Keratinocyte (primary cell): ENCODE measurements around the gene EBF4. TPM values are rescaled to one million over a fixed set of nuclear protein-coding genes. Genes with fewer than 3 reads are reported as not detected.

ENCODE experiments used
- DNase-seq: peaks from one replicate; pipeline ENCODE4 v3.0.0-alpha.2; 2011; ENCODE audit warnings: low read depth, missing footprints, low spot score
- FAIRE-seq: peaks from 2 replicates; lab custom pipeline; 2011; peaks lifted over from hg19 to GRCh38; lab: Jason Lieb, UNC
- H2AFZ ChIP-seq: 2 replicates; pipeline ENCODE4 v1.6.0; 2012; ENCODE audit warnings: low read length, control low read depth, inconsistent platforms; ENCODE audit not compliant: control insufficient read depth
- H3K27ac ChIP-seq: 2 replicates; pipeline ENCODE4 v1.5.1; 2011; ENCODE audit warnings: low read length; ENCODE audit not compliant: control insufficient read depth, insufficient read depth
- H3K27me3 ChIP-seq: 3 replicates; pipeline ENCODE4 v1.6.0; 2011; ENCODE audit warnings: low read length; ENCODE audit not compliant: control insufficient read depth, insufficient read depth; ENCODE audit errors: extremely low read depth
- H3K36me3 ChIP-seq, 2 experiments: 2 replicates in 1 of 2; 3 replicates in 1 of 2; pipeline ENCODE4 v1.5.1; 2011; ENCODE audit warnings: low read length in 2 of 2, mild to moderate bottlenecking in 1 of 2; ENCODE audit not compliant: control insufficient read depth in 2 of 2, insufficient read depth in 2 of 2; ENCODE audit errors: extremely low read depth in 1 of 2
- H3K4me1 ChIP-seq: 3 replicates; pipeline ENCODE4 v1.5.1; 2011; ENCODE audit warnings: low read length; ENCODE audit not compliant: control insufficient read depth, insufficient read depth; ENCODE audit errors: extremely low read depth
- H3K4me2 ChIP-seq: 3 replicates; pipeline ENCODE4 v1.6.0; 2011; ENCODE audit warnings: low read depth, low read length; ENCODE audit not compliant: control insufficient read depth, insufficient read depth; ENCODE audit errors: extremely low read depth
- H3K4me3 ChIP-seq, 3 experiments: fragments of 200-600 bp in 1 of 3; sonication (generic) in 1 of 3; 2 replicates in 2 of 3; 3 replicates in 1 of 3; pipeline ENCODE4 v1.5.1; 2011 to 2016; ENCODE audit warnings: low read length in 3 of 3, mild to moderate bottlenecking in 3 of 3, control low read depth in 2 of 3, inconsistent platforms in 1 of 3, low read depth in 1 of 3, mixed read lengths in 1 of 3, mixed run types in 1 of 3, moderate library complexity in 1 of 3; ENCODE audit not compliant: control insufficient read depth in 2 of 3, insufficient read depth in 2 of 3; ENCODE audit errors: extremely low read depth in 1 of 3
- H3K79me2 ChIP-seq: 2 replicates; pipeline ENCODE4 v1.6.0; 2012; ENCODE audit warnings: low read length; ENCODE audit not compliant: control insufficient read depth, insufficient read depth
- H3K9ac ChIP-seq: 3 replicates; pipeline ENCODE4 v1.6.0; 2011; ENCODE audit warnings: low read length; ENCODE audit not compliant: control insufficient read depth, insufficient read depth; ENCODE audit errors: extremely low read depth
- H3K9me1 ChIP-seq: 3 replicates; pipeline ENCODE4 v1.6.0; 2011; ENCODE audit warnings: low read length; ENCODE audit not compliant: control insufficient read depth, insufficient read depth; ENCODE audit errors: extremely low read depth
- H3K9me3 ChIP-seq: 2 replicates; pipeline ENCODE4 v1.5.1; 2012; ENCODE audit warnings: low read depth, low read length; ENCODE audit not compliant: control insufficient read depth
- H4K20me1 ChIP-seq: 3 replicates; pipeline ENCODE4 v1.6.0; 2011; ENCODE audit warnings: low read length; ENCODE audit not compliant: control insufficient read depth, insufficient read depth; ENCODE audit errors: extremely low read depth
- EZH2 ChIP-seq: IDR thresholded peaks from one replicate; pipeline ENCODE4 v1.6.1; 2012; ENCODE audit warnings: inconsistent platforms, mild to moderate bottlenecking, low read length, moderate library complexity
- dilution Hi-C: fragments of 300-500 bp; cut with MboI; formaldehyde crosslinking; loops from one replicate; pipeline ENCODE4 v1.7.0; 2020; ENCODE audit warnings: low sequenced_read_pairs; ENCODE audit not compliant: extremely low pct_ligation_motif_present
- polyA plus RNA-seq, 5 experiments: library from polyadenylated mRNA; depleted of rRNA in 3 of 5; stranded (reverse) in 3 of 5; stranded (forward) in 1 of 5; unstranded in 1 of 5; fragments of >200 nt; gene quantifications; 1 replicate in 1 of 5; 2 replicates in 3 of 5; 3 replicates in 1 of 5; pipeline versions ENCODE4 v1.2.1 to v1.2.3, GENCODE V29; 2011 to 2012; ENCODE audit warnings: missing spikeins in 2 of 5, low read depth in 1 of 5, low replicate concordance in 1 of 5
- TF ChIP-seq, protein P1 (sequence below), 3 experiments: IDR thresholded peaks in 1 of 3; conservative IDR thresholded peaks in 1 of 3; optimal IDR thresholded peaks in 1 of 3; 2 replicates in 2 of 3; 3 replicates in 1 of 3; pipeline versions ENCODE3 to v1.5.1; 2011; ENCODE audit warnings: low read length in 3 of 3, mild to moderate bottlenecking in 3 of 3, moderate library complexity in 2 of 3, control low read depth in 1 of 3, inconsistent platforms in 1 of 3; ENCODE audit not compliant: insufficient read depth in 2 of 3; ENCODE audit errors: extremely low read depth in 1 of 3

Gene EBF4
- polyA plus RNA-seq, 1 donor (not counting 4 experiments of a cell fraction or from before 2014, with no cell fraction given) = not detected

DNA sequence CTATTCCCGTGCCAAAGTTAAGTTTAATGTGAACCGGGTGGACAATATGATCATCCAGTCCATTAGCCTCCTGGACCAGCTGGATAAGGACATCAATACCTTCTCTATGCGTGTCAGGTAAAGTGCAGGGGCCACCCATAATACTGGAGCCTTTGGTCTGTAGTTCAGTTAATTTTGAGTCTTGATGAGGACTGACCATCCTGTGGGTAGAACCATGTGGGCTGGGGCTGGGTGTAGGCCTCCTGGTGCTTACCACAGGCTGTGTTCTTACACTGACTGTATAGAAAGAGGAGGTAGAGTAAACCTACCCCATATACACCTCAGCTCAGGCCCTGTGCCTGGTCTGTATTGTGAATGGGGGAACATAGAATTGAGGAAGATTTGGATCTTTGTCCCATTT lies 37.7 kb upstream of the EBF4 start:
- Histone ChIP-seq H3K27ac (no peak overlapping the region), H2AFZ (no peak overlapping the region), H3K79me2 (peaks cover 66% of the 10 kb centered on the region), H4K20me1 (peaks cover 39% of the 10 kb centered on the region), H3K4me2 (peak overlapping the region; percentile 93), H3K4me1 (peaks cover 21% of the 10 kb centered on the region), H3K9me1 (no peaks in the 10 kb centered on the region), H3K36me3 (peaks cover 40 to 51% of the 10 kb centered on the region in 2 experiments), H3K9ac (no peak overlapping the region), H3K27me3 (no peaks in the 10 kb centered on the region), H3K9me3 (no peaks in the 10 kb centered on the region), H3K4me3 (peak overlapping the region in 1 of 3 experiments; percentile 94)
- dilution Hi-C loops = no loop called here
- FAIRE-seq (no peak), DNase-seq (no peak)
- no peak for TF ChIP-seq EZH2
- TF ChIP-seq, protein P1, sequence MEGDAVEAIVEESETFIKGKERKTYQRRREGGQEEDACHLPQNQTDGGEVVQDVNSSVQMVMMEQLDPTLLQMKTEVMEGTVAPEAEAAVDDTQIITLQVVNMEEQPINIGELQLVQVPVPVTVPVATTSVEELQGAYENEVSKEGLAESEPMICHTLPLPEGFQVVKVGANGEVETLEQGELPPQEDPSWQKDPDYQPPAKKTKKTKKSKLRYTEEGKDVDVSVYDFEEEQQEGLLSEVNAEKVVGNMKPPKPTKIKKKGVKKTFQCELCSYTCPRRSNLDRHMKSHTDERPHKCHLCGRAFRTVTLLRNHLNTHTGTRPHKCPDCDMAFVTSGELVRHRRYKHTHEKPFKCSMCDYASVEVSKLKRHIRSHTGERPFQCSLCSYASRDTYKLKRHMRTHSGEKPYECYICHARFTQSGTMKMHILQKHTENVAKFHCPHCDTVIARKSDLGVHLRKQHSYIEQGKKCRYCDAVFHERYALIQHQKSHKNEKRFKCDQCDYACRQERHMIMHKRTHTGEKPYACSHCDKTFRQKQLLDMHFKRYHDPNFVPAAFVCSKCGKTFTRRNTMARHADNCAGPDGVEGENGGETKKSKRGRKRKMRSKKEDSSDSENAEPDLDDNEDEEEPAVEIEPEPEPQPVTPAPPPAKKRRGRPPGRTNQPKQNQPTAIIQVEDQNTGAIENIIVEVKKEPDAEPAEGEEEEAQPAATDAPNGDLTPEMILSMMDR (optimal IDR thresholded peaks at IDR 0.05 in 1 of 3, IDR thresholded peaks at IDR 0.05 in 1 of 3, conservative IDR thresholded peaks at IDR 0.05 in 1 of 3; ENCODE audit: extremely low read depth in 1 of 3, insufficient read depth in 2 of 3, low read length in 3 of 3) = no peak

DNA sequence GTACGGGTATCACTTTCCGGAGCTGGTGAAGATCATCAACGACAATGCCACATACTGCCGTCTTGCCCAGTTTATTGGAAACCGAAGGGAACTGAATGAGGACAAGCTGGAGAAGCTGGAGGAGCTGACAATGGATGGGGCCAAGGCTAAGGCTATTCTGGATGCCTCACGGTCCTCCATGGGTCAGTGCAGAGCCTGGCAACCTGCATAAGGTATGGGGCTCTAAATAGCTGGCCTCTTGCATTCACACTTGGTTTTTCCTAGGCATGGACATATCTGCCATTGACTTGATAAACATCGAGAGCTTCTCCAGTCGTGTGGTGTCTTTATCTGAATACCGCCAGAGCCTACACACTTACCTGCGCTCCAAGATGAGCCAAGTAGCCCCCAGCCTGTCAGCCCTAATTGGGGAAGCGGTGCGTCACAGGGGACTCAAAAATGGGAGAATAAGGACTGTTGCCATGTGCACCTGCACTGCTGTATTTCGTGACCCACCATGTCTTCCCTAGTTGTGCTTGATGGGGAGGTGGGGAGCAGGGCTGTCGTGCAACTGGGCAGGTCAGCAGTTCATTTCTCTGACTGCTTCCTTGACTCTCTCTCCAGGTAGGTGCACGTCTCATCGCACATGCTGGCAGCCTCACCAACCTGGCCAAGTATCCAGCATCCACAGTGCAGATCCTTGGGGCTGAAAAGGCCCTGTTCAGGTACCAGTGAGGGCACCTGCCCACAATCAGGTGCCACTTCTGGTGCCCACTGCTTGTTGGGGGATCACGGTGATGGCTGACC lies 37.1 kb upstream of the EBF4 start:
- H4K20me1 ChIP-seq = peaks cover 39% of the 10 kb centered on the region
- H3K4me2 ChIP-seq = no peak overlapping the region
- no peaks in the 10 kb centered on the region for H3K27me3 ChIP-seq
- H3K9me3 ChIP-seq = no peaks in the 10 kb centered on the region
- no peak for TF ChIP-seq EZH2
- TF ChIP-seq, protein P1 (optimal IDR thresholded peaks at IDR 0.05 in 1 of 3, IDR thresholded peaks at IDR 0.05 in 1 of 3, conservative IDR thresholded peaks at IDR 0.05 in 1 of 3; ENCODE audit: extremely low read depth in 1 of 3, insufficient read depth in 2 of 3, low read length in 3 of 3) = no peak
- FAIRE-seq (no peak), DNase-seq (no peak)
- H3K4me1 ChIP-seq = peaks cover 21% of the 10 kb centered on the region
- H3K79me2 ChIP-seq = peaks cover 62% of the 10 kb centered on the region
- dilution Hi-C loops = no loop called here
- no peak overlapping the region for H3K4me3 ChIP-seq
- H3K27ac ChIP-seq = no peak overlapping the region
- H3K9ac ChIP-seq = no peak overlapping the region
- H2AFZ ChIP-seq = no peak overlapping the region
- peaks cover 46 to 56% of the 10 kb centered on the region in 2 experiments for H3K36me3 ChIP-seq
- no peaks in the 10 kb centered on the region for H3K9me1 ChIP-seq
